SK-N-SH treated with all-trans-retinoic acid at 6 μM for 48 hours (cell line): ENCODE data around the gene NPFFR2.

ENCODE experiments used
- ATAC-seq: fragments of 200-7000 bp; cut with Tn5 transposase; 3 replicates; pipeline ENCODE4 v1.9.1; 2020; ENCODE audit warnings: mild to moderate bottlenecking, moderate library complexity
- ARNTL ChIP-seq: fragments of 450-650 bp; formaldehyde crosslinking; IDR thresholded peaks from 2 replicates; pipeline ENCODE4 v1.5.0; 2020; ENCODE audit warnings: low read depth, mild to moderate bottlenecking, moderate library complexity, borderline replicate concordance
- BACH2 ChIP-seq: fragments of 250-450 bp; sonication (Bioruptor Pico); IDR thresholded peaks from 2 replicates; pipeline ENCODE4 v1.9.0; 2021; ENCODE audit warnings: mild to moderate bottlenecking, borderline replicate concordance
- CSDC2 ChIP-seq: fragments of 250-450 bp; sonication (Bioruptor Pico); IDR thresholded peaks from 2 replicates; pipeline ENCODE4 v1.5.0; 2020; ENCODE audit warnings: mild to moderate bottlenecking, moderate library complexity
- ESRRG ChIP-seq: fragments of 250-450 bp; sonication (Bioruptor Pico); IDR thresholded peaks from 2 replicates; pipeline ENCODE4 v1.6.1; 2021; ENCODE audit warnings: mild to moderate bottlenecking
- GLIS3 ChIP-seq: fragments of 250-450 bp; sonication (Bioruptor Pico); IDR thresholded peaks from 2 replicates; pipeline ENCODE4 v1.5.0; 2020; ENCODE audit warnings: mild to moderate bottlenecking, moderate library complexity
- ISL1 ChIP-seq: fragments of 250-450 bp; sonication (Bioruptor Pico); IDR thresholded peaks from 2 replicates; pipeline ENCODE4 v2.1.2; 2022; ENCODE audit warnings: mild to moderate bottlenecking, moderate library complexity
- OSR1 ChIP-seq: fragments of 250-450 bp; sonication (Bioruptor Pico); IDR thresholded peaks from 2 replicates; pipeline ENCODE4 v1.8.0; 2022; ENCODE audit warnings: moderate library complexity, mild to moderate bottlenecking, inconsistent platforms
- RARB ChIP-seq: fragments of 250-450 bp; sonication (Bioruptor Pico); IDR thresholded peaks from 2 replicates; pipeline ENCODE4 v1.8.0; 2021; ENCODE audit warnings: mild to moderate bottlenecking, moderate library complexity
- SNAI2 ChIP-seq: fragments of 250-450 bp; sonication (Bioruptor Pico); IDR thresholded peaks from 2 replicates; pipeline ENCODE4 v1.5.0; 2020; ENCODE audit warnings: mild to moderate bottlenecking, moderate library complexity
- TCF4 ChIP-seq: fragments of 250-450 bp; sonication (Bioruptor Pico); IDR thresholded peaks from 2 replicates; pipeline ENCODE4 v1.8.0; 2021; ENCODE audit warnings: mild to moderate bottlenecking, moderate library complexity, borderline replicate concordance
- TOX ChIP-seq: fragments of 250-450 bp; sonication (Bioruptor Pico); IDR thresholded peaks from 2 replicates; pipeline ENCODE4 v1.8.0; 2021; ENCODE audit warnings: mild to moderate bottlenecking, moderate library complexity, borderline replicate concordance
- ZC3H10 ChIP-seq: fragments of 250-450 bp; sonication (Bioruptor Pico); IDR thresholded peaks from 2 replicates; pipeline ENCODE4 v1.5.1; 2021; ENCODE audit warnings: mild to moderate bottlenecking, moderate library complexity
- ZFP3 ChIP-seq: fragments of 250-450 bp; sonication (Bioruptor Pico); IDR thresholded peaks from 2 replicates; pipeline ENCODE4 v1.5.0; 2020; ENCODE audit warnings: mild to moderate bottlenecking, moderate library complexity
- ZFP30 ChIP-seq: fragments of 450-650 bp; formaldehyde crosslinking; IDR thresholded peaks from 2 replicates; pipeline ENCODE4 v1.5.0; 2022; ENCODE audit warnings: mild to moderate bottlenecking, moderate library complexity
- ZNF565 ChIP-seq: fragments of 450-650 bp; formaldehyde crosslinking; conservative IDR thresholded peaks from 2 replicates; pipeline ENCODE4 v1.5.0; 2020; ENCODE audit warnings: low read depth, mild to moderate bottlenecking, moderate library complexity
- ZNF70 ChIP-seq: fragments of 450-650 bp; formaldehyde crosslinking; IDR thresholded peaks from 2 replicates; pipeline ENCODE4 v1.5.0; 2020; ENCODE audit warnings: mild to moderate bottlenecking, moderate library complexity
- ZNF8 ChIP-seq: fragments of 450-650 bp; formaldehyde crosslinking; IDR thresholded peaks from 2 replicates; pipeline ENCODE4 v1.5.0; 2020; ENCODE audit warnings: mild to moderate bottlenecking, moderate library complexity
- TF ChIP-seq, protein P1 (sequence below): fragments of 250-450 bp; sonication (Bioruptor Pico); IDR thresholded peaks from 2 replicates; pipeline ENCODE4 v1.5.1; 2020; ENCODE audit warnings: low read depth, mild to moderate bottlenecking, moderate library complexity
- TF ChIP-seq, protein P2 (sequence below): fragments of 250-450 bp; sonication (Bioruptor Pico); IDR thresholded peaks from 2 replicates; pipeline ENCODE4 v1.5.1; 2021; ENCODE audit warnings: mild to moderate bottlenecking, moderate library complexity
- TF ChIP-seq, protein P3 (sequence below): fragments of 250-450 bp; sonication (Bioruptor Pico); IDR thresholded peaks from 2 replicates; pipeline ENCODE4 v1.8.0; 2021; ENCODE audit warnings: low read depth, mild to moderate bottlenecking, moderate library complexity, borderline replicate concordance
- TF ChIP-seq, protein P4 (sequence below): fragments of 250-450 bp; sonication (Bioruptor Pico); IDR thresholded peaks from 2 replicates; pipeline ENCODE4 v1.8.0; 2020; ENCODE audit warnings: mild to moderate bottlenecking, moderate library complexity, borderline replicate concordance

The NPFFR2 gene

DNA sequence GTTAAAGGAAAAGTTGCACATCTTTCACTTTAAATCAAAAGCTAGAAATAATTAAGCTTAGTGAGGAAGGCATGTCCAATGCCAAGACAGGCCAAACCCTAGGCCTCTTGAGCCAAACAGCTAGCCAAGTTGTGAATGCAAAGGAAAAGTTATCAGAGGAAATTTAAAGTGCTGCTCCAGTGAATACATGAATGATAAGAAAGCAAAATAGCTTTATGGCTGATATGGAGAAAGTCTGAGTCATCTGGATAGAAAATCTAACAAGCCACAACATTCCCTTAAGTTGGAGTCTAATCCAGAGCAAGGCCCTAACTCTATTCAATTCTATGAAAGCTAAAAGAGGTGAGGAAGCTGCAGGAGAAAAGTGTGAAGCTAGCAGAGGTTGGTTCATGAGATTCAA is 23.8 kb downstream of the NPFFR2 start:
- no peak for TF ChIP-seq RARB (CRISPR knock-in tag)
- no peak for TF ChIP-seq ESRRG (CRISPR knock-in tag)
- no peak for TF ChIP-seq OSR1
- no peak for TF ChIP-seq CSDC2 (CRISPR knock-in tag)
- no peak for TF ChIP-seq GLIS3
- TF ChIP-seq TCF4 (CRISPR knock-in tag) = no peak
- TF ChIP-seq ZFP3 (CRISPR knock-in tag) = no peak
- TF ChIP-seq ZC3H10 = no peak
- TF ChIP-seq, protein P1, sequence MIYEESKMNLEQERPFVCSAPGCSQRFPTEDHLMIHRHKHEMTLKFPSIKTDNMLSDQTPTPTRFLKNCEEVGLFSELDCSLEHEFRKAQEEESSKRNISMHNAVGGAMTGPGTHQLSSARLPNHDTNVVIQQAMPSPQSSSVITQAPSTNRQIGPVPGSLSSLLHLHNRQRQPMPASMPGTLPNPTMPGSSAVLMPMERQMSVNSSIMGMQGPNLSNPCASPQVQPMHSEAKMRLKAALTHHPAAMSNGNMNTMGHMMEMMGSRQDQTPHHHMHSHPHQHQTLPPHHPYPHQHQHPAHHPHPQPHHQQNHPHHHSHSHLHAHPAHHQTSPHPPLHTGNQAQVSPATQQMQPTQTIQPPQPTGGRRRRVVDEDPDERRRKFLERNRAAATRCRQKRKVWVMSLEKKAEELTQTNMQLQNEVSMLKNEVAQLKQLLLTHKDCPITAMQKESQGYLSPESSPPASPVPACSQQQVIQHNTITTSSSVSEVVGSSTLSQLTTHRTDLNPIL (CRISPR knock-in tag) = no peak
- TF ChIP-seq ARNTL = no peak
- TF ChIP-seq TOX = no peak
- no peak for TF ChIP-seq ZNF565 (CRISPR knock-in tag)
- no peak for TF ChIP-seq SNAI2 (CRISPR knock-in tag)
- no peak for TF ChIP-seq ZNF70
- TF ChIP-seq ZNF8 (CRISPR knock-in tag) = no peak
- TF ChIP-seq, protein P2, sequence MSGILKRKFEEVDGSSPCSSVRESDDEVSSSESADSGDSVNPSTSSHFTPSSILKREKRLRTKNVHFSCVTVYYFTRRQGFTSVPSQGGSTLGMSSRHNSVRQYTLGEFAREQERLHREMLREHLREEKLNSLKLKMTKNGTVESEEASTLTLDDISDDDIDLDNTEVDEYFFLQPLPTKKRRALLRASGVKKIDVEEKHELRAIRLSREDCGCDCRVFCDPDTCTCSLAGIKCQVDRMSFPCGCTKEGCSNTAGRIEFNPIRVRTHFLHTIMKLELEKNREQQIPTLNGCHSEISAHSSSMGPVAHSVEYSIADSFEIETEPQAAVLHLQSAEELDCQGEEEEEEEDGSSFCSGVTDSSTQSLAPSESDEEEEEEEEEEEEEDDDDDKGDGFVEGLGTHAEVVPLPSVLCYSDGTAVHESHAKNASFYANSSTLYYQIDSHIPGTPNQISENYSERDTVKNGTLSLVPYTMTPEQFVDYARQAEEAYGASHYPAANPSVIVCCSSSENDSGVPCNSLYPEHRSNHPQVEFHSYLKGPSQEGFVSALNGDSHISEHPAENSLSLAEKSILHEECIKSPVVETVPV (CRISPR knock-in tag) = no peak
- ATAC-seq = no peak

DNA sequence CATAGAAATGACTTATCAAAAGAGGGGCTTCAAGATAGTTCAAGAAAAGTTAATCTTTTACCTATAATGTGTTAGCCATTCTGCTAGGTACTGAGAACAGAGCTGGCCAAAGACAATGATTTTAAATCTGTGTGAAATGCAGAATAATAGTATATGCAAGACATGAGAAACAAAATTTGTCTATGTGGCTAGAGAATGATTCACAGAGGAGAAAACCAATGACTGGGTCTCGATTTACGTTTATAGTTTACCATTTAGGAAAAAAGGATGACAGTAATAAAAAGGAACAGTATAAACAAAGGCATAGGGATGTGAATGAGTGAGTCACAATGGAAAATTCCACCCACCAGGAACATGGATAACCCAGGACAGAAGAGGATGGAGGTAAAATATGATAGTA is 31.9 kb downstream of the NPFFR2 start:
- TF ChIP-seq RARB (CRISPR knock-in tag) (no peak), ZNF565 (CRISPR knock-in tag) (no peak), ARNTL (no peak), ISL1 (CRISPR knock-in tag) (no peak), ZC3H10 (no peak), SNAI2 (CRISPR knock-in tag) (no peak), TOX (no peak), ZNF70 (no peak), BACH2 (CRISPR knock-in tag) (no peak), ZNF8 (CRISPR knock-in tag) (no peak), ZFP30 (CRISPR knock-in tag) (no peak), ZFP3 (CRISPR knock-in tag) (no peak), OSR1 (no peak), GLIS3 (no peak)
- TF ChIP-seq, protein P1 (CRISPR knock-in tag) = no peak
- TF ChIP-seq, protein P3, sequence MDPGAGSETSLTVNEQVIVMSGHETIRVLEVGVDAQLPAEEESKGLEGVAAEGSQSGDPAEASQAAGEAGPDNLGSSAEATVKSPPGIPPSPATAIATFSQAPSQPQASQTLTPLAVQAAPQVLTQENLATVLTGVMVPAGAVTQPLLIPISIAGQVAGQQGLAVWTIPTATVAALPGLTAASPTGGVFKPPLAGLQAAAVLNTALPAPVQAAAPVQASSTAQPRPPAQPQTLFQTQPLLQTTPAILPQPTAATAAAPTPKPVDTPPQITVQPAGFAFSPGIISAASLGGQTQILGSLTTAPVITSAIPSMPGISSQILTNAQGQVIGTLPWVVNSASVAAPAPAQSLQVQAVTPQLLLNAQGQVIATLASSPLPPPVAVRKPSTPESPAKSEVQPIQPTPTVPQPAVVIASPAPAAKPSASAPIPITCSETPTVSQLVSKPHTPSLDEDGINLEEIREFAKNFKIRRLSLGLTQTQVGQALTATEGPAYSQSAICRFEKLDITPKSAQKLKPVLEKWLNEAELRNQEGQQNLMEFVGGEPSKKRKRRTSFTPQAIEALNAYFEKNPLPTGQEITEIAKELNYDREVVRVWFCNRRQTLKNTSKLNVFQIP = no peak
- TF ChIP-seq, protein P4, sequence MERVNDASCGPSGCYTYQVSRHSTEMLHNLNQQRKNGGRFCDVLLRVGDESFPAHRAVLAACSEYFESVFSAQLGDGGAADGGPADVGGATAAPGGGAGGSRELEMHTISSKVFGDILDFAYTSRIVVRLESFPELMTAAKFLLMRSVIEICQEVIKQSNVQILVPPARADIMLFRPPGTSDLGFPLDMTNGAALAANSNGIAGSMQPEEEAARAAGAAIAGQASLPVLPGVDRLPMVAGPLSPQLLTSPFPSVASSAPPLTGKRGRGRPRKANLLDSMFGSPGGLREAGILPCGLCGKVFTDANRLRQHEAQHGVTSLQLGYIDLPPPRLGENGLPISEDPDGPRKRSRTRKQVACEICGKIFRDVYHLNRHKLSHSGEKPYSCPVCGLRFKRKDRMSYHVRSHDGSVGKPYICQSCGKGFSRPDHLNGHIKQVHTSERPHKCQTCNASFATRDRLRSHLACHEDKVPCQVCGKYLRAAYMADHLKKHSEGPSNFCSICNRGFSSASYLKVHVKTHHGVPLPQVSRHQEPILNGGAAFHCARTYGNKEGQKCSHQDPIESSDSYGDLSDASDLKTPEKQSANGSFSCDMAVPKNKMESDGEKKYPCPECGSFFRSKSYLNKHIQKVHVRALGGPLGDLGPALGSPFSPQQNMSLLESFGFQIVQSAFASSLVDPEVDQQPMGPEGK (CRISPR knock-in tag) = no peak
- TF ChIP-seq, protein P2 (CRISPR knock-in tag) = no peak

DNA sequence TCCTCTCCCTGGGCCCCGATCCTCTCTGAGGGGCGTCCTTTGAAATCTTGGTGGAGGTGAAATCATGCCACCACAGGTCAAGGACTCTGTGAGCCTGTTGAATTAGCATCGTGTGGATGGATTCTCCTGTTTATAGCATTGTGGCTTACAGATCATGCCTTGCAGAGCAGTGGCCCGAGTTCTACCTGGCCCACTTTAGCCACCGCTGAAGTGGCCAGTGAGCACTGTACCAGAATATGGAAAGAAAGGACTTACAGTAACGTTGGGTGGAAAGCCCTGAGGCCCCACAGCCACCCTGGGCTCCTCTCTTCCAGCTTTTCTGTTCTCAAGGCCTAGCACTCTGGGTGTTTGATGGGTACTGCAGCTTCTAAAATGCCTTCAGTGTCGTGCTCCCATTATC is 35.3 kb downstream of the NPFFR2 start:
- no peak for ATAC-seq
- TF ChIP-seq ZFP3 (CRISPR knock-in tag) (no peak), TCF4 (CRISPR knock-in tag) (no peak), ZNF8 (CRISPR knock-in tag) (no peak), ZNF565 (CRISPR knock-in tag) (no peak)
- TF ChIP-seq, protein P3 = no peak
- TF ChIP-seq, protein P2 (CRISPR knock-in tag) = no peak

More for the DNA sequence above, 31.9 kb downstream of the NPFFR2 start:
- ATAC-seq = no peak
